ENCODE measurements around the gene SLC9A3. TPM values are rescaled to one million over a fixed set of nuclear protein-coding genes. Genes with fewer than 3 reads are reported as not detected.

The SLC9A3 gene
- total and polyA plus RNA-seq, 2 experiments from 2014 or later, result 1.2 to 1.7 TPM

DNA sequence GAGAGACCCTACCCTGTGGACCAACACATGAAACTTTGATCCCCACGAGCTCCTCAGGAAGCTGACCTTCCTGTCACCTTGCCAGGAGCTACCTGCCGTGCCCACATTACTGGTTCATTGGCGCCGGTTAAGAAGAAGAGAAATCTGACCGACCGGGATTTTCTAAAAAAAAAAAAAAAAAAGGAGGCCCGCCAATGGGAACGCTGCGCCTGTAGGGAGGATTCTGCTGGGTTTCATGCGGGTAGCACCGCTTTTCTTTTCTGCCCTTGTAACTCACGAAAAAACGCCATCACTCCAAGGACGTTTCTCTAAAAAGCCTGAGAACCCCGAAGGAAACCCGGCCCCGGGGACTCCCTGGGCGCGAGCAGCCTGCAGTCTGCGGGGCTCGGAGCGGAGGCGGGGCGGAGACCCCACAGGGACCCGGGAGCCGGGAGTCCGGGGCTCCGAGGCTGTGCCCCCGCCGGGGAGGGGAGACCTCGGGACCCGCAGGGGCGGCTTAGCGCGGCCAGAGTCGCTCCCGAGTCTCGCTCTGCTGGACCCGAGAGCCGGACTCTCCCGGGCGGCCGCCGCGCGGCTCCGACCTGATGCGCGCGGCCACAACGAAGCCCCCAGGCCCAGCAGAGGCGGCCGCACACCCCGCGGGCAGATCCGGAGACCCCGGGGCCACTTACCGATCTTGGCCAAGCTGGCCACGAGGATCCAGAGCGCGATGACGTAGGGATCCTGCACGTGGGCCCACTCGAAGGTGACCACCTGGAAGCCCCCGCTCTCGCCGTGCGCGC is 617 bp downstream of the SLC9A3 start:
- Histone ChIP-seq H3K27me3 (replicated peaks; ENCODE audit: insufficient read depth) (peaks cover 65% of the 10 kb centered on the region), H3K9ac (no peak overlapping the region), H3F3A (ENCODE audit: insufficient read depth) (no peaks in the 10 kb centered on the region), H3K9me2 (ENCODE audit: insufficient read depth) (no peaks in the 10 kb centered on the region), H4K20me1 (ENCODE audit: insufficient read depth) (no peaks in the 10 kb centered on the region), H3K36me3 (ENCODE audit: low read depth) (no peaks in the 10 kb centered on the region), H3K79me2 (ENCODE audit: insufficient read depth) (no peaks in the 10 kb centered on the region), H3K4me2 (ENCODE audit: unreplicated experiment) (peak overlapping the region; percentile 23), H3K4me1 (ENCODE audit: insufficient read depth) (no peaks in the 10 kb centered on the region), H3K9me3 (ENCODE audit: low read depth) (no peaks in the 10 kb centered on the region), H2AFZ (no peak overlapping the region; the same call in 1 of the 2 replicates), H3K27ac (no peak overlapping the region), H3K4me3 (0 out of 2 replicates have a peak overlapping the region, but pooled peaks have one; percentile 18)
- DNase-seq, result peak; percentile 31
- TF ChIP-seq EZH2 (IDR thresholded peaks at IDR 0.05; ENCODE audit: insufficient read depth, poor library complexity, severe bottlenecking) (peak; percentile 95), EZH2phosphoT487 (IDR thresholded peaks at IDR 0.05; ENCODE audit: insufficient read depth, low read depth) (peak; percentile 76; the same call in 1 of the 2 replicates)
- in situ Hi-C loops (cut with MboI), result no loop called here
- 3% methylated on average over 48 to 60 of the region's 69 CpGs for WGBS, 2 experiments (ENCODE audit: low coverage in 1 of 2, low lambda C conversion rate in 2 of 2, missing lambda C conversion rate in 2 of 2)

GRCh38 chr5:522899-523440 is 1.3 kb downstream of the SLC9A3 start:
- DNase-seq, result no peak
- Histone ChIP-seq H3K4me1 (ENCODE audit: insufficient read depth) (no peaks in the 10 kb centered on the region), H3K4me3 (no peak overlapping the region), H3K36me3 (ENCODE audit: low read depth) (no peaks in the 10 kb centered on the region), H3K9ac (no peak overlapping the region), H3K4me2 (ENCODE audit: unreplicated experiment) (no peak overlapping the region), H3K27me3 (replicated peaks; ENCODE audit: insufficient read depth) (peaks cover 65% of the 10 kb centered on the region), H3K27ac (no peak overlapping the region), H3F3A (ENCODE audit: insufficient read depth) (no peaks in the 10 kb centered on the region), H3K9me3 (ENCODE audit: low read depth) (no peaks in the 10 kb centered on the region), H3K79me2 (ENCODE audit: insufficient read depth) (no peaks in the 10 kb centered on the region), H3K9me2 (ENCODE audit: insufficient read depth) (no peaks in the 10 kb centered on the region), H4K20me1 (ENCODE audit: insufficient read depth) (no peaks in the 10 kb centered on the region), H2AFZ (no peak overlapping the region)
- TF ChIP-seq EZH2 (IDR thresholded peaks at IDR 0.05; ENCODE audit: insufficient read depth, poor library complexity, severe bottlenecking) (no peak), EZH2phosphoT487 (IDR thresholded peaks at IDR 0.05; ENCODE audit: insufficient read depth, low read depth) (no peak)
- WGBS, 2 experiments (ENCODE audit: low coverage in 1 of 2, low lambda C conversion rate in 2 of 2, missing lambda C conversion rate in 2 of 2), result 19 to 23% methylated on average over 12 to 21 of the region's 21 CpGs
- in situ Hi-C loops (cut with MboI), result no loop called here

GRCh38 chr5:522116-522515 is 2.1 kb downstream of the SLC9A3 start:
- Histone ChIP-seq H3K27me3 (replicated peaks; ENCODE audit: insufficient read depth) (peaks cover 56% of the 10 kb centered on the region), H3K4me1 (ENCODE audit: insufficient read depth) (no peaks in the 10 kb centered on the region), H4K20me1 (ENCODE audit: insufficient read depth) (no peaks in the 10 kb centered on the region), H3K27ac (no peak overlapping the region), H2AFZ (no peak overlapping the region), H3K4me2 (ENCODE audit: unreplicated experiment) (no peak overlapping the region), H3K9me3 (ENCODE audit: low read depth) (no peaks in the 10 kb centered on the region), H3K4me3 (no peak overlapping the region), H3K79me2 (ENCODE audit: insufficient read depth) (no peaks in the 10 kb centered on the region), H3F3A (ENCODE audit: insufficient read depth) (no peaks in the 10 kb centered on the region), H3K9me2 (ENCODE audit: insufficient read depth) (no peaks in the 10 kb centered on the region), H3K9ac (no peak overlapping the region), H3K36me3 (ENCODE audit: low read depth) (no peaks in the 10 kb centered on the region)
- in situ Hi-C loops (cut with MboI), result no loop called here
- 37 to 43% methylated on average over 15 to 16 of the region's 16 CpGs for WGBS, 2 experiments (ENCODE audit: low coverage in 1 of 2, low lambda C conversion rate in 2 of 2, missing lambda C conversion rate in 2 of 2)
- TF ChIP-seq EZH2 (IDR thresholded peaks at IDR 0.05; ENCODE audit: insufficient read depth, poor library complexity, severe bottlenecking) (no peak), EZH2phosphoT487 (IDR thresholded peaks at IDR 0.05; ENCODE audit: insufficient read depth, low read depth) (no peak)
- no peak for DNase-seq

- Histone ChIP-seq H3K4me3 (no peak overlapping the region), H3K9ac (no peak overlapping the region), H3K4me1 (ENCODE audit: insufficient read depth) (no peaks in the 10 kb centered on the region), H4K20me1 (ENCODE audit: insufficient read depth) (no peaks in the 10 kb centered on the region), H3K9me3 (ENCODE audit: low read depth) (no peaks in the 10 kb centered on the region), H3K9me2 (ENCODE audit: insufficient read depth) (no peaks in the 10 kb centered on the region), H3K36me3 (ENCODE audit: low read depth) (no peaks in the 10 kb centered on the region), H3K27me3 (replicated peaks; ENCODE audit: insufficient read depth) (peaks cover 52% of the 10 kb centered on the region), H2AFZ (no peak overlapping the region), H3F3A (ENCODE audit: insufficient read depth) (no peaks in the 10 kb centered on the region), H3K79me2 (ENCODE audit: insufficient read depth) (no peaks in the 10 kb centered on the region), H3K4me2 (ENCODE audit: unreplicated experiment) (no peak overlapping the region), H3K27ac (no peak overlapping the region)
- in situ Hi-C loops (cut with MboI), result no loop called here
- no peak for TF ChIP-seq EZH2phosphoT487 (IDR thresholded peaks at IDR 0.05; ENCODE audit: insufficient read depth, low read depth)
- no peak for TF ChIP-seq EZH2 (IDR thresholded peaks at IDR 0.05; ENCODE audit: insufficient read depth, poor library complexity, severe bottlenecking)
- no peak for DNase-seq
- 11 to 16% methylated on average over 7 to 8 of the region's 9 CpGs for WGBS, 2 experiments (ENCODE audit: low coverage in 1 of 2, low lambda C conversion rate in 2 of 2, missing lambda C conversion rate in 2 of 2)
These were observed 2.6 kb downstream of the SLC9A3 start for GRCh38 chr5:521680-522079.

Measured in GM23248 (cell line).